Neural progenitor cell (in vitro differentiated cells): Measurements from ENCODE around the gene CCDC107. TPM values are rescaled to one million over a fixed set of nuclear protein-coding genes. Genes with fewer than 3 reads are reported as not detected.

ENCODE experiments used
- DNase-seq: peaks from one replicate; pipeline ENCODE4 v3.0.0-alpha.2; 2016; ENCODE audit warnings: low spot score
- H2AFZ ChIP-seq: fragments of 200-600 bp; sonication (generic); replicated peaks from 2 replicates; pipeline ENCODE4 v1.6.1; 2016; ENCODE audit warnings: antibody characterized with exemption
- H3F3A ChIP-seq: fragments of 200-600 bp; sonication (generic); 2 replicates; pipeline ENCODE4 v1.6.1; 2016; ENCODE audit warnings: antibody characterized with exemption, low read depth
- H3K27ac ChIP-seq: fragments of 200-600 bp; sonication (generic); 2 replicates; pipeline ENCODE4 v1.5.1; 2016; ENCODE audit warnings: mild to moderate bottlenecking
- H3K27me3 ChIP-seq: fragments of 200-600 bp; sonication (generic); 2 replicates; pipeline ENCODE4 v1.6.1; 2016; ENCODE audit warnings: mild to moderate bottlenecking, moderate library complexity
- H3K36me3 ChIP-seq: fragments of 200-600 bp; sonication (generic); 2 replicates; pipeline ENCODE4 v1.5.1; 2016
- H3K4me1 ChIP-seq: fragments of 200-600 bp; sonication (generic); 2 replicates; pipeline ENCODE4 v1.6.1; 2016; ENCODE audit warnings: mixed run types
- H3K4me2 ChIP-seq: fragments of 200-600 bp; sonication (generic); 2 replicates; pipeline ENCODE4 v1.6.1; 2016
- H3K4me3 ChIP-seq: fragments of 200-600 bp; sonication (generic); 2 replicates; pipeline ENCODE4 v1.5.1; 2016
- H3K79me2 ChIP-seq: fragments of 200-600 bp; sonication (generic); 2 replicates; pipeline ENCODE4 v1.6.1; 2016; ENCODE audit warnings: low read depth
- H3K9ac ChIP-seq: fragments of 200-600 bp; sonication (generic); 2 replicates; pipeline ENCODE4 v1.6.1; 2016
- H3K9me3 ChIP-seq: fragments of 200-600 bp; sonication (generic); 2 replicates; pipeline ENCODE4 v1.5.1; 2016; ENCODE audit warnings: low read depth
- H4K20me1 ChIP-seq: fragments of 200-600 bp; sonication (generic); 2 replicates; pipeline ENCODE4 v1.6.1; 2016; ENCODE audit warnings: low read depth
- H3K27ac Mint-ChIP-seq: 3 replicates; pipeline ENCODE4 v1.8.0; 2021; ENCODE audit warnings: mixed read lengths
- H3K27me3 Mint-ChIP-seq: 2 replicates; pipeline ENCODE4 v1.8.0; 2022; ENCODE audit warnings: low read depth, mild to moderate bottlenecking, inconsistent platforms, moderate library complexity, mixed read lengths; ENCODE audit not compliant: insufficient read depth
- H3K36me3 Mint-ChIP-seq: 3 replicates; pipeline ENCODE4 v1.8.0; 2021; ENCODE audit warnings: mixed read lengths
- H3K4me1 Mint-ChIP-seq: 3 replicates; pipeline ENCODE4 v1.8.0; 2021; ENCODE audit warnings: mixed read lengths
- H3K4me3 Mint-ChIP-seq: 3 replicates; pipeline ENCODE4 v1.8.0; 2021; ENCODE audit warnings: mild to moderate bottlenecking, moderate library complexity, mixed read lengths
- H3K9me3 Mint-ChIP-seq: 3 replicates; pipeline ENCODE4 v1.8.0; 2020; ENCODE audit warnings: mixed read lengths
- CTCF ChIP-seq: fragments of 200-600 bp; sonication (generic); IDR thresholded peaks from 2 replicates; pipeline ENCODE4 v1.5.1; 2017; ENCODE audit warnings: antibody characterized with exemption, mild to moderate bottlenecking
- EZH2 ChIP-seq: fragments of 200-600 bp; sonication (generic); IDR thresholded peaks from 2 replicates; pipeline ENCODE4 v1.6.1; 2017; ENCODE audit warnings: antibody characterized with exemption, mild to moderate bottlenecking, moderate library complexity
- EZH2phosphoT487 ChIP-seq: fragments of 200-600 bp; sonication (generic); IDR thresholded peaks from 2 replicates; pipeline ENCODE4 v1.6.1; 2017; ENCODE audit warnings: antibody characterized with exemption
- total RNA-seq: library from RNA; depleted of rRNA; stranded (reverse); fragments of >200 nt; gene quantifications from 2 replicates; pipeline ENCODE4 v1.2.3, GENCODE V29; 2015; ENCODE audit warnings: low replicate concordance

The CCDC107 gene
- total RNA-seq, 1 donor from 2014 or later = 3.8 TPM

GRCh38 chr9:35705836-35706430 lies 47.8 kb downstream of the CCDC107 start:
- Histone ChIP-seq H3K4me2 (no peak overlapping the region), H3K79me2 (no peaks in the 10 kb centered on the region), H3K4me1 (no peaks in the 10 kb centered on the region), H4K20me1 (no peaks in the 10 kb centered on the region), H2AFZ (no peak overlapping the region), H3K27me3 (no peaks in the 10 kb centered on the region), H3K27ac (no peak overlapping the region), H3K9ac (no peak overlapping the region), H3K4me3 (no peak overlapping the region), H3K9me3 (no peaks in the 10 kb centered on the region), H3F3A (no peaks in the 10 kb centered on the region), H3K36me3 (no peaks in the 10 kb centered on the region)
- H3K27ac Mint-ChIP-seq = no peak overlapping the region
- peaks cover 39% of the 10 kb centered on the region for H3K36me3 Mint-ChIP-seq
- H3K4me3 Mint-ChIP-seq = no peak overlapping the region
- TF ChIP-seq EZH2phosphoT487 (no peak), CTCF (no peak), EZH2 (no peak)
- H3K9me3 Mint-ChIP-seq = no peaks in the 10 kb centered on the region
- no peak for DNase-seq
- H3K4me1 Mint-ChIP-seq = no peaks in the 10 kb centered on the region
- H3K27me3 Mint-ChIP-seq = peaks cover 4% of the 10 kb centered on the region

GRCh38 chr9:35706951-35707350 lies 48.9 kb downstream of the CCDC107 start:
- H3K4me3 Mint-ChIP-seq = no peak overlapping the region
- H3K27me3 ChIP-seq = no peaks in the 10 kb centered on the region
- TF ChIP-seq CTCF (no peak), EZH2phosphoT487 (no peak)
- H3K27ac ChIP-seq = no peak overlapping the region
- H3K9ac ChIP-seq = no peak overlapping the region
- peaks cover 4% of the 10 kb centered on the region for H3K27me3 Mint-ChIP-seq
- no peaks in the 10 kb centered on the region for H4K20me1 ChIP-seq
- no peaks in the 10 kb centered on the region for H3K4me1 ChIP-seq
- peaks cover 45% of the 10 kb centered on the region for H3K36me3 Mint-ChIP-seq
- H3K36me3 ChIP-seq = no peaks in the 10 kb centered on the region
- H3K79me2 ChIP-seq = no peaks in the 10 kb centered on the region
- no peak overlapping the region for H3K4me2 ChIP-seq
- no peaks in the 10 kb centered on the region for H3K9me3 Mint-ChIP-seq
- DNase-seq = no peak
- no peaks in the 10 kb centered on the region for H3K9me3 ChIP-seq
- H2AFZ ChIP-seq = no peak overlapping the region
- H3K4me1 Mint-ChIP-seq = no peaks in the 10 kb centered on the region
- no peak overlapping the region for H3K27ac Mint-ChIP-seq
- H3K4me3 ChIP-seq = no peak overlapping the region
- no peaks in the 10 kb centered on the region for H3F3A ChIP-seq

GRCh38 chr9:35708146-35708545 lies 50.1 kb downstream of the CCDC107 start:
- no peak overlapping the region for H3K9ac ChIP-seq
- Mint-ChIP-seq H3K4me3 (no peak overlapping the region), H3K4me1 (no peaks in the 10 kb centered on the region), H3K27me3 (peaks cover 4% of the 10 kb centered on the region), H3K27ac (no peak overlapping the region), H3K9me3 (no peaks in the 10 kb centered on the region), H3K36me3 (peaks cover 48% of the 10 kb centered on the region)
- no peak for DNase-seq
- no peak overlapping the region for H3K4me3 ChIP-seq
- H3K79me2 ChIP-seq = no peaks in the 10 kb centered on the region
- no peak overlapping the region for H3K4me2 ChIP-seq
- H3K9me3 ChIP-seq = no peaks in the 10 kb centered on the region
- H3K4me1 ChIP-seq = no peaks in the 10 kb centered on the region
- H3K36me3 ChIP-seq = no peaks in the 10 kb centered on the region
- no peak overlapping the region for H3K27ac ChIP-seq
- H4K20me1 ChIP-seq = no peaks in the 10 kb centered on the region
- TF ChIP-seq EZH2 = no peak
- TF ChIP-seq CTCF = no peak
- no peak for TF ChIP-seq EZH2phosphoT487
- no peaks in the 10 kb centered on the region for H3K27me3 ChIP-seq
- no peaks in the 10 kb centered on the region for H3F3A ChIP-seq
- no peak overlapping the region for H2AFZ ChIP-seq
